MCF 10A (cell line): ENCODE results near the gene ZNF165. TPM values are rescaled to one million over a fixed set of nuclear protein-coding genes. Genes with fewer than 3 reads are reported as not detected.
A peak's percentile ranks its signal among the peaks of the same experiment; 100 is the strongest.
"Not testable (repeated sequence)": the region's sequence is repeated elsewhere in the genome, so short reads cannot be mapped to it uniquely, and the experiment has no call there.

Source experiments
- BruUV-seq: library from RNA; stranded (reverse); fragments of 400-500 nt; replicated peaks from 2 replicates; lab custom pipeline; 2021; lab: Mats Ljungman, UMichigan
- CTCF ChIA-PET: fragments of 300-600 bp; sonication (Branson Sonifier 250); formaldehyde crosslinking; extraction: SDS; loops from one replicate; lab custom pipeline; 2021; ENCODE audit warnings: antibody characterized with exemption, inconsistent platforms; lab: Yijun Ruan, JAX
- POLR2A ChIA-PET: fragments of 300-600, 350-650 bp; sonication (Branson Sonifier 250); formaldehyde crosslinking; extraction: SDS; loops from one replicate; lab custom pipeline; 2020; ENCODE audit warnings: antibody characterized with exemption, inconsistent platforms; lab: Yijun Ruan, JAX
- DNase-seq: peaks from one replicate; pipeline ENCODE4 v3.0.0-alpha.2; 2018; ENCODE audit not compliant: unreplicated experiment
- H3K27ac Mint-ChIP-seq: one replicate; pipeline ENCODE4 v1.8.0; 2022; ENCODE audit warnings: mild to moderate bottlenecking, low read depth, mixed read lengths; ENCODE audit not compliant: unreplicated experiment
- H3K27me3 Mint-ChIP-seq: one replicate; pipeline ENCODE4 v1.8.0; 2022; ENCODE audit warnings: mixed read lengths; ENCODE audit not compliant: insufficient read depth, unreplicated experiment
- H3K36me3 Mint-ChIP-seq: one replicate; pipeline ENCODE4 v1.8.0; 2022; ENCODE audit warnings: mild to moderate bottlenecking, moderate library complexity, mixed read lengths; ENCODE audit not compliant: insufficient read depth, unreplicated experiment
- H3K4me1 Mint-ChIP-seq: one replicate; pipeline ENCODE4 v1.8.0; 2022; ENCODE audit warnings: mixed read lengths; ENCODE audit not compliant: insufficient read depth, unreplicated experiment
- H3K4me3 Mint-ChIP-seq: one replicate; pipeline ENCODE4 v1.8.0; 2022; ENCODE audit warnings: mild to moderate bottlenecking, moderate library complexity, mixed read lengths; ENCODE audit not compliant: unreplicated experiment
- H3K9me3 Mint-ChIP-seq: one replicate; pipeline ENCODE4 v1.8.0; 2022; ENCODE audit warnings: mixed read lengths; ENCODE audit not compliant: unreplicated experiment
- intact Hi-C: fragments of 100-400 bp; cut with micrococcal nuclease; formaldehyde crosslinking; loops from 2 replicates; pipeline ENCODE4 v1.14.1; 2022
- total RNA-seq: library from RNA; stranded (reverse); gene quantifications from 2 replicates; pipeline ENCODE4 v1.2.3, GENCODE V29; 2022
- TF ChIP-seq, protein P1 (sequence below): fragments of 200-600 bp; IDR thresholded peaks from one replicate; pipeline ENCODE4 v1.8.0; 2022; ENCODE audit warnings: antibody characterized with exemption, mild to moderate bottlenecking; ENCODE audit not compliant: unreplicated experiment

The ZNF165 gene
- total RNA-seq, 1 experiment from 2014 or later: 7.1 TPM

DNA sequence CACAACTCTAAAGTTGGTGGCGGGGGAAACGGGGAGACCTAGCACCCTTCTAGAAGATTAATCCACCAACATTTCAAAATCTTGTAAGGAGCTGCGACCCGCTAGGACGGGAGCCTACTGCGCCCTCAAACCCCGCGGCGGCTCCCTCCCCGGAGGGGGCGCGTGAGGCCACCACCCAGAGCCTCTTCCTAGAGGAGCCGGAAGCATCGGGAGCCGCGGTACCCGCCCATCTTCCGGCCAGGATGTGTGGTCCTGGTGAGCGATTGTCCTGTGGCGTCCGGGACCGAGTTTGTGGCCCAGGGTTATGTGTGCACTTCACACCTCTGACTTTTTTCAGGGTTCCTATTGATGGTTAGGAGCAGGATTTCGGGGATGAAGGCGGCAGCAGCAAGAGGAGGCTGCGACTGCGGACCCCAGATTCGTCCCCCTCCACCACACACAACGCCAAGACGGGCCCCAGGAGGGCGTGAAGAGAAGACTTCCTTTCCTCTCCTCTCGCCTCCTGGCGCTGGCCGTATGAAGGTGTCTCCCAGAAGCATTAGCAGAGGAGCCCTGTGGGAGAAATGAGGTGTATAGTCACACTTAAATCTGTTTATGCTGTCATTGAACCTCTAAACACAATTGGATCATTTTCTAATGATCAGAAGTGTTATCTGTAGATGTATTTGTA lies 10.7 kb downstream of the ZNF165 start:
- no peak for DNase-seq
- H3K27ac Mint-ChIP-seq: no peak overlapping the region
- intact Hi-C loops: no loop called here
- H3K9me3 Mint-ChIP-seq: peaks cover 26% of the 10 kb centered on the region
- TF ChIP-seq, protein P1, sequence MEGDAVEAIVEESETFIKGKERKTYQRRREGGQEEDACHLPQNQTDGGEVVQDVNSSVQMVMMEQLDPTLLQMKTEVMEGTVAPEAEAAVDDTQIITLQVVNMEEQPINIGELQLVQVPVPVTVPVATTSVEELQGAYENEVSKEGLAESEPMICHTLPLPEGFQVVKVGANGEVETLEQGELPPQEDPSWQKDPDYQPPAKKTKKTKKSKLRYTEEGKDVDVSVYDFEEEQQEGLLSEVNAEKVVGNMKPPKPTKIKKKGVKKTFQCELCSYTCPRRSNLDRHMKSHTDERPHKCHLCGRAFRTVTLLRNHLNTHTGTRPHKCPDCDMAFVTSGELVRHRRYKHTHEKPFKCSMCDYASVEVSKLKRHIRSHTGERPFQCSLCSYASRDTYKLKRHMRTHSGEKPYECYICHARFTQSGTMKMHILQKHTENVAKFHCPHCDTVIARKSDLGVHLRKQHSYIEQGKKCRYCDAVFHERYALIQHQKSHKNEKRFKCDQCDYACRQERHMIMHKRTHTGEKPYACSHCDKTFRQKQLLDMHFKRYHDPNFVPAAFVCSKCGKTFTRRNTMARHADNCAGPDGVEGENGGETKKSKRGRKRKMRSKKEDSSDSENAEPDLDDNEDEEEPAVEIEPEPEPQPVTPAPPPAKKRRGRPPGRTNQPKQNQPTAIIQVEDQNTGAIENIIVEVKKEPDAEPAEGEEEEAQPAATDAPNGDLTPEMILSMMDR: no peak
- no peak overlapping the region for H3K4me3 Mint-ChIP-seq
- ChIA-PET CTCF (interaction anchor here (0.7 kb wide), 1 partner anchor 176 kb away, joined by 4 read pairs; the partner anchor contains the start of gene ZSCAN26), POLR2A (interaction anchor here (1.7 to 3.0 kb wide), 2 partner anchors 13 to 14 kb away, joined by 4 to 12 read pairs; no protein-coding TSS in a partner anchor)
- peaks cover 36% of the 10 kb centered on the region for H3K36me3 Mint-ChIP-seq
- no peaks in the 10 kb centered on the region for H3K4me1 Mint-ChIP-seq
- no peaks in the 10 kb centered on the region for H3K27me3 Mint-ChIP-seq
- no TSS peak for BruUV-seq

DNA sequence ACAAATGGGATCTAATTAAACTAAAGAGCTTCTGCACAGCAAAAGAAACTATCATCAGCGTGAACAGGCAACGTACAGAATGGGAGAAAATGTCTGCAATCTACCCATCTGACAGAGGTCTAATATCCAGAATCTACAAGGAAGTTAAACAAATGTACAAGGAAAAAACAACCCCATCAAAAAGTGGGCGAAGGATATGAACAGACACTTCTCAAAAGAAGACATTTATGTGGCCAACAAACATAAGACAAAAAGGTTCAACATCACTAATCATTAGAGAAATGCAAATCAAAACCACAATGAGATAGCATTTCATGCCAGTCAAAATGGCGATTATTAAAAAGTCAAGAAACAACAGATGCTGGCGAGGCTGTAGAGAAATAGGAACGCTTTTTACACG lies 21.9 kb downstream of the ZNF165 start:
- CTCF ChIA-PET: interaction anchor here (0.8 kb wide), 1 partner anchor 925 kb away, joined by 3 read pairs; no protein-coding TSS in a partner anchor
- BruUV-seq, H3K4me1 Mint-ChIP-seq, H3K27me3 Mint-ChIP-seq, H3K36me3 Mint-ChIP-seq, DNase-seq, intact Hi-C loops, H3K9me3 Mint-ChIP-seq, H3K27ac Mint-ChIP-seq, POLR2A ChIA-PET, H3K4me3 Mint-ChIP-seq: not testable (repeated sequence)

DNA sequence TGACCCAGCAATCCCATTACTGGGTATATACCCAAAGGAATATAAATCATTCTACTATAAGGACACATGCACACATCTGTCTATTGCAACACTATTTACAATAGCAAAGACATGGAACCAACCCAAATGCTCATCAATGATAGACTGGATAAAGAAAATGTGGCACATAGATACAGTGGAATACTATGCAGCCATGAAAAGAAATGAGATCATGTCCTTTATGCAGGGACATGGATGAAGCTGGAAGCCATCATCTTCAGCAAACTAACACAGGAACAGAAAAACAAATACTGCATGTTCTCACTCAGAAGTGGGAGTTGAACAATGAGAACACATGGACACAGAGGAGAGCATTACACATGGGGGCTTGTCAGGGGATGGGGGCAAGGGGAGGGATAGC lies 22.3 kb downstream of the ZNF165 start:
- H3K36me3 Mint-ChIP-seq, H3K27ac Mint-ChIP-seq, POLR2A ChIA-PET, H3K4me1 Mint-ChIP-seq, H3K9me3 Mint-ChIP-seq, intact Hi-C loops, DNase-seq, H3K27me3 Mint-ChIP-seq, BruUV-seq, H3K4me3 Mint-ChIP-seq: not testable (repeated sequence)
- CTCF ChIA-PET: interaction anchor here (0.8 kb wide), 1 partner anchor 926 kb away, joined by 3 read pairs; no protein-coding TSS in a partner anchor

DNA sequence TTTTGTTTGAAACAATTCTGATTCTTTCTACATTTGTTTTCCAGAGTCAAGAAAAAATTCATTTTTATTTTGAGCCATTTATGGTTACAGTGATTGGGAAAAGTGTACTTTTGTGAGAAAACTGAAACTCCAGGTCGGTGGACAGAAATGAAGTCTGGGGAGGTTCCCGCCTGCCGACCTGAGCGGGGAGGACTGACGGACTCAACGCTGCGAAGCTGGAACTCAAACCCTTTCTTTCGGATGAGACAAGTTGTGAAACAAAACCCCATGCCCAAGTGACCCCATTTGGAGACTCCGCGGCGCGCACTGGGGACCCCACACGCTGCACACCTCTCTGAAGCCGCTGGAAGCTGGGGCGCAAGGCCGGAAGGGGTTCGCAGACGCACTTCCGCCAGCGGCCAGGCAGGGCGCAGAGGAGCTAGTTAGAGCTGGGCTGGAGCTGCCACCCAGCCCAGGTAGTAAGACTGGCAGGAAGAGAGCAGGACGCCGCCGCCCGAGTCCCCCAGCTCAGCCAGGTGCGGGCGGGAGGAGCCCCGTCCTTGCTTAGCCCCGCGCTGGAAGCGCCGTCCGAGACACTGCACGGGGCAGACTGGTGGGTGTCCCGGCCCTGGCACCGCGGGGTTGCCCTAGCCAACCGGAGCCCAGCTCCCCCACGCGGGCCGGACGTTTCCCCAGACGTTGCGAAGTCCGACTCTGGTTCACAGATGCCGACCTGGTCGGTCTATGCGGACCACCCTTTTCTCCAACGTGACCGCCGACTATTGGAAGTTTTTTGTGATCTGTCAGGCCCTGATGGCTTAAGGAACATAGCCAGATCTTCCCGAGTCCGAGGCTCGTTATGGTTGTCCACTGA lies 24.2 kb downstream of the ZNF165 start:
- ChIA-PET POLR2A (interaction anchor here (0.5 to 2.4 kb wide), 27 partner anchors 9 to 670 kb away, joined by 3 to 23 read pairs (median 4); partner anchors contain the start of genes ZKSCAN8, ZNF165 and ZSCAN16), CTCF (interaction anchor here (0.7 to 2.3 kb wide), 8 partner anchors 8 to 251 kb away, joined by 3 to 11 read pairs (median 4); partner anchors contain the start of gene ZKSCAN8)
- Mint-ChIP-seq H3K4me3 (peak overlapping the region; percentile 83), H3K4me1 (no peaks in the 10 kb centered on the region), H3K36me3 (no peaks in the 10 kb centered on the region), H3K27me3 (no peaks in the 10 kb centered on the region), H3K27ac (peak overlapping the region; percentile 63), H3K9me3 (no peaks in the 10 kb centered on the region)
- peak; percentile 78 for DNase-seq
- TSS peak; percentile 84 for BruUV-seq
- TF ChIP-seq, protein P1: peak; percentile 59
- intact Hi-C loops: loop anchor here (2.0 kb wide), 2 partner anchors 24 to 32 kb away; partner anchors contain the start of gene ZNF165
